ENCODE results near the gene NUP62. TPM values are rescaled to one million over a fixed set of nuclear protein-coding genes. Genes with fewer than 3 reads are reported as not detected.
A peak's percentile ranks its signal among the peaks of the same experiment; 100 is the strongest.

The NUP62 gene
- total RNA-seq, 1 experiment from 2014 or later = 127 TPM

GRCh38 chr19:49861107-49861506 is 68.2 kb downstream of the NUP62 start:
- peaks cover 3% of the 10 kb centered on the region for H3K27me3 Mint-ChIP-seq (ENCODE audit: low read depth)
- Histone ChIP-seq H3K4ac (ENCODE audit: low read depth, low read length) (no peak overlapping the region), H3K79me2 (ENCODE audit: insufficient read depth, low read length) (no peaks in the 10 kb centered on the region; the same call in 1 of the 2 replicates), H2BK15ac (ENCODE audit: low read depth, low read length) (no peak overlapping the region), H4K91ac (ENCODE audit: insufficient read length, low read depth, low read length) (no peak overlapping the region), H2BK5ac (ENCODE audit: insufficient read length, low read length) (no peak overlapping the region), H3T11ph (ENCODE audit: low read length) (no peak overlapping the region), H3K14ac (ENCODE audit: insufficient read depth, low read length) (no peak overlapping the region), H3K4me1 (ENCODE audit: insufficient read depth, low read length) (no peaks in the 10 kb centered on the region), H4K8ac (replicated peaks; ENCODE audit: insufficient read length, low read depth, low read length) (no peak overlapping the region), H4K20me1 (ENCODE audit: control insufficient read depth, insufficient read depth, insufficient read length) (peaks cover 3% of the 10 kb centered on the region), H3K4me2 (ENCODE audit: insufficient read depth, insufficient read length, low read length) (no peak overlapping the region), H3K27me3 (ENCODE audit: insufficient read depth, low read length) (no peaks in the 10 kb centered on the region), H2BK12ac (ENCODE audit: insufficient read length, low read depth, low read length) (no peak overlapping the region), H3K23me2 (ENCODE audit: insufficient read length, low read depth, low read length, poor library complexity, severe bottlenecking) (no peaks in the 10 kb centered on the region), H2BK120ac (ENCODE audit: low read depth, low read length, poor library complexity, severe bottlenecking) (no peak overlapping the region), H2AK5ac (ENCODE audit: insufficient read length, low read length) (no peak overlapping the region), H3K9ac (ENCODE audit: extremely low read depth, insufficient read length, low read length) (no peak overlapping the region), H4K5ac (ENCODE audit: insufficient read length, low read depth, low read length) (no peak overlapping the region), H2BK20ac (ENCODE audit: low read depth, low read length, poor library complexity, severe bottlenecking) (no peak overlapping the region), H2AFZ (ENCODE audit: low read length) (no peak overlapping the region), H3K18ac (ENCODE audit: insufficient read length, low read depth, low read length) (no peak overlapping the region), H3K27ac (ENCODE audit: insufficient read length, low read depth, low read length) (no peak overlapping the region), H3K23ac (ENCODE audit: insufficient read length, low read depth, low read length) (no peak overlapping the region), H3K9me3 (ENCODE audit: control insufficient read depth, low read depth, low read length) (no peaks in the 10 kb centered on the region), H3K56ac (ENCODE audit: insufficient read length, low read depth, low read length) (no peak overlapping the region), H3K79me1 (ENCODE audit: insufficient read depth, low read depth, low read length, poor library complexity, severe bottlenecking) (peaks cover 5% of the 10 kb centered on the region)
- peak; percentile 68 for DNase-seq
- peaks cover 0 to 4% of the 10 kb centered on the region in 2 experiments; a peak in 1 of 5 replicates for H3K9me3 Mint-ChIP-seq
- WGBS (ENCODE audit: extremely low coverage, insufficient read length, low lambda C conversion rate) = no CpG with 5 or more reads among the region's 13 CpGs
- H3K27ac Mint-ChIP-seq = peak overlapping the region in 1 of 3 experiments; percentile 87; a peak in 4 of 7 replicates
- H3K4me1 Mint-ChIP-seq = peaks cover 16 to 34% of the 10 kb centered on the region in 2 experiments
- H3K36me3 Mint-ChIP-seq (ENCODE audit: insufficient read depth in 1 of 3, low read depth in 3 of 3) = peaks cover 28 to 84% (median 69%) of the 10 kb centered on the region in 3 experiments
- no peak overlapping the region for H3K4me3 Mint-ChIP-seq
- no peak for TF ChIP-seq CTCF (conservative IDR thresholded peaks at IDR 0.05)
